ENCODE results near the gene HOGA1. TPM values are rescaled to one million over a fixed set of nuclear protein-coding genes. Genes with fewer than 3 reads are reported as not detected.

The HOGA1 gene
- total and polyA plus RNA-seq, 2 experiments from 2014 or later: 0.15 TPM; not detected in 1

DNA sequence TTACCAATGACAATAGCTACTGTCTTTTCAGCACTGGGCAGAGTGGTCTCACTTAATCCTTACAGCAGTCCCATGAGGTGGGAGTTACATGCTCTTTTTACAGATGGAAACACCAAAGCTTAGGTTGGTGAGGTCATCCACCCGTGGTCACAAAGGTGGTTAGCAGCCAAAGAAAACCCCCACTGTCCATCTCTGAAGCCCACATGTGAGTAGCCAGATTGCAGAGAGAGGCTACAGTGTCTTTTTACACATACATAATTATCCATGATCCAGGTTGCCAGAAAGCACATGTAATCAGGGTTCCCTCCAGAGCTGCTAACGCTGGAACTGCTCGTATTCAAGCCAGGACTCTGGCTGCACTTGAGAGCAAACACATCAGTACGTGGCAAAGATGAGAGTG is 36.2 kb upstream of the HOGA1 start:
- H3K27me3 Mint-ChIP-seq (ENCODE audit: insufficient read depth, low read depth, poor library complexity): peaks cover 8% of the 10 kb centered on the region
- TF ChIP-seq STAT1 (IDR thresholded peaks at IDR 0.05; ENCODE audit: unreplicated experiment) (no peak), JUNB (IDR thresholded peaks at IDR 0.05; ENCODE audit: unreplicated experiment) (no peak), ZNF331 (CRISPR knock-in tag; IDR thresholded peaks at IDR 0.05; ENCODE audit: low read depth) (no peak), EZH2 (IDR thresholded peaks at IDR 0.05; ENCODE audit: low read depth, unreplicated experiment) (no peak)
- TF ChIP-seq, protein P1, sequence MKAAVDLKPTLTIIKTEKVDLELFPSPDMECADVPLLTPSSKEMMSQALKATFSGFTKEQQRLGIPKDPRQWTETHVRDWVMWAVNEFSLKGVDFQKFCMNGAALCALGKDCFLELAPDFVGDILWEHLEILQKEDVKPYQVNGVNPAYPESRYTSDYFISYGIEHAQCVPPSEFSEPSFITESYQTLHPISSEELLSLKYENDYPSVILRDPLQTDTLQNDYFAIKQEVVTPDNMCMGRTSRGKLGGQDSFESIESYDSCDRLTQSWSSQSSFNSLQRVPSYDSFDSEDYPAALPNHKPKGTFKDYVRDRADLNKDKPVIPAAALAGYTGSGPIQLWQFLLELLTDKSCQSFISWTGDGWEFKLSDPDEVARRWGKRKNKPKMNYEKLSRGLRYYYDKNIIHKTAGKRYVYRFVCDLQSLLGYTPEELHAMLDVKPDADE (IDR thresholded peaks at IDR 0.05): no peak
- TF ChIP-seq, protein P2, sequence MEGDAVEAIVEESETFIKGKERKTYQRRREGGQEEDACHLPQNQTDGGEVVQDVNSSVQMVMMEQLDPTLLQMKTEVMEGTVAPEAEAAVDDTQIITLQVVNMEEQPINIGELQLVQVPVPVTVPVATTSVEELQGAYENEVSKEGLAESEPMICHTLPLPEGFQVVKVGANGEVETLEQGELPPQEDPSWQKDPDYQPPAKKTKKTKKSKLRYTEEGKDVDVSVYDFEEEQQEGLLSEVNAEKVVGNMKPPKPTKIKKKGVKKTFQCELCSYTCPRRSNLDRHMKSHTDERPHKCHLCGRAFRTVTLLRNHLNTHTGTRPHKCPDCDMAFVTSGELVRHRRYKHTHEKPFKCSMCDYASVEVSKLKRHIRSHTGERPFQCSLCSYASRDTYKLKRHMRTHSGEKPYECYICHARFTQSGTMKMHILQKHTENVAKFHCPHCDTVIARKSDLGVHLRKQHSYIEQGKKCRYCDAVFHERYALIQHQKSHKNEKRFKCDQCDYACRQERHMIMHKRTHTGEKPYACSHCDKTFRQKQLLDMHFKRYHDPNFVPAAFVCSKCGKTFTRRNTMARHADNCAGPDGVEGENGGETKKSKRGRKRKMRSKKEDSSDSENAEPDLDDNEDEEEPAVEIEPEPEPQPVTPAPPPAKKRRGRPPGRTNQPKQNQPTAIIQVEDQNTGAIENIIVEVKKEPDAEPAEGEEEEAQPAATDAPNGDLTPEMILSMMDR (conservative IDR thresholded peaks at IDR 0.05; ENCODE audit: low read depth in 2 of 2): no peak
- TF ChIP-seq, protein P3, sequence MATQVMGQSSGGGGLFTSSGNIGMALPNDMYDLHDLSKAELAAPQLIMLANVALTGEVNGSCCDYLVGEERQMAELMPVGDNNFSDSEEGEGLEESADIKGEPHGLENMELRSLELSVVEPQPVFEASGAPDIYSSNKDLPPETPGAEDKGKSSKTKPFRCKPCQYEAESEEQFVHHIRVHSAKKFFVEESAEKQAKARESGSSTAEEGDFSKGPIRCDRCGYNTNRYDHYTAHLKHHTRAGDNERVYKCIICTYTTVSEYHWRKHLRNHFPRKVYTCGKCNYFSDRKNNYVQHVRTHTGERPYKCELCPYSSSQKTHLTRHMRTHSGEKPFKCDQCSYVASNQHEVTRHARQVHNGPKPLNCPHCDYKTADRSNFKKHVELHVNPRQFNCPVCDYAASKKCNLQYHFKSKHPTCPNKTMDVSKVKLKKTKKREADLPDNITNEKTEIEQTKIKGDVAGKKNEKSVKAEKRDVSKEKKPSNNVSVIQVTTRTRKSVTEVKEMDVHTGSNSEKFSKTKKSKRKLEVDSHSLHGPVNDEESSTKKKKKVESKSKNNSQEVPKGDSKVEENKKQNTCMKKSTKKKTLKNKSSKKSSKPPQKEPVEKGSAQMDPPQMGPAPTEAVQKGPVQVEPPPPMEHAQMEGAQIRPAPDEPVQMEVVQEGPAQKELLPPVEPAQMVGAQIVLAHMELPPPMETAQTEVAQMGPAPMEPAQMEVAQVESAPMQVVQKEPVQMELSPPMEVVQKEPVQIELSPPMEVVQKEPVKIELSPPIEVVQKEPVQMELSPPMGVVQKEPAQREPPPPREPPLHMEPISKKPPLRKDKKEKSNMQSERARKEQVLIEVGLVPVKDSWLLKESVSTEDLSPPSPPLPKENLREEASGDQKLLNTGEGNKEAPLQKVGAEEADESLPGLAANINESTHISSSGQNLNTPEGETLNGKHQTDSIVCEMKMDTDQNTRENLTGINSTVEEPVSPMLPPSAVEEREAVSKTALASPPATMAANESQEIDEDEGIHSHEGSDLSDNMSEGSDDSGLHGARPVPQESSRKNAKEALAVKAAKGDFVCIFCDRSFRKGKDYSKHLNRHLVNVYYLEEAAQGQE (IDR thresholded peaks at IDR 0.05; ENCODE audit: unreplicated experiment): no peak
- Histone ChIP-seq H3K79me2 (replicated peaks; ENCODE audit: insufficient read depth) (no peaks in the 10 kb centered on the region; the same call in none of the 2 replicates), H4K20me1 (replicated peaks; ENCODE audit: insufficient read depth) (no peaks in the 10 kb centered on the region), H3K4me1 (ENCODE audit: insufficient read depth) (peaks cover 16% of the 10 kb centered on the region), H3K4me3 (no peak overlapping the region), H3K4me2 (no peak overlapping the region), H3K27ac (ENCODE audit: low read depth) (peak overlapping the region; percentile 26; the same call in 1 of the 2 replicates), H3K27me3 (ENCODE audit: insufficient read depth) (no peaks in the 10 kb centered on the region), H3K9me2 (ENCODE audit: insufficient read depth) (no peaks in the 10 kb centered on the region), H3K36me3 (ENCODE audit: insufficient read depth) (no peaks in the 10 kb centered on the region), H2AFZ (no peak overlapping the region), H3F3A (replicated peaks; ENCODE audit: low read depth) (0 out of 2 replicates have a peak, but pooled peaks cover 3% of the 10 kb centered on the region)
- no peak overlapping the region for H3K27ac Mint-ChIP-seq
- no peak for ATAC-seq
- H3K4me1 Mint-ChIP-seq: peaks cover 33% of the 10 kb centered on the region
- H3K4me3 Mint-ChIP-seq: no peak overlapping the region
- no peaks in the 10 kb centered on the region for H3K9me3 Mint-ChIP-seq
- DNase-seq (ENCODE audit: low spot score): no peak
- no peaks in the 10 kb centered on the region for H3K36me3 Mint-ChIP-seq (ENCODE audit: low read depth)

DNA sequence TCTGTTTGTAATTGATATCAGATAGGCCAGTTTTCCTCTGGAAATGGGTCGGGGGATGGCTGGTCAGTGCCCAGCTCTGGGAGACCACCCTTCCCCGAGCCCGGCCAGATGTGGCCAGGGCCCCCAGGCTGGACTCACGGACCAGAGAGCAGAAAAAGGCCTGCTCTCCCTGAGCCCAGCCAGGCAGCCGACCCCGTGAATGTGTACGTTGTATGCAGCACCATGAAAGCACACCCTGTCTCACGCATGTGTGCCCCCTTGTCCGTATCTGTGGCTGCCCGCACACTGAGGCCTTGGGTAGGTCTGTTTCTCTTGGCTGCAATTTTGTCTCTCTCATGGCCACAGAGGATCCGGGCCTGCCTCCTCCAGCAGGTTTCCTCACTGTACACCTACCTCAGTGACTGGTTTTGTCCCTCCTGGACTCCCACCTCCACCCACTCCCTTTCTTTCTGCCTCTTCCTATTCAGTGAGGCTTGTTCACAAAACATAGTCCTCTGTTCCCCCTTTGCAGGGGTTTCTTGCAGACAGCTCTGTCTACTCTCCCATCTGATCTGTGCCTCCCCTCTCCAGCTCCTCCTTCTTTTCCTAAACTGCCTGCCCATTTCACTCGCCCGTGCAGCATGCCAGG is 35.2 kb upstream of the HOGA1 start:
- H3K36me3 Mint-ChIP-seq (ENCODE audit: low read depth): no peaks in the 10 kb centered on the region
- peaks cover 8% of the 10 kb centered on the region for H3K27me3 Mint-ChIP-seq (ENCODE audit: insufficient read depth, low read depth, poor library complexity)
- H3K9me3 Mint-ChIP-seq: no peaks in the 10 kb centered on the region
- peaks cover 30% of the 10 kb centered on the region for H3K4me1 Mint-ChIP-seq
- Histone ChIP-seq H4K20me1 (replicated peaks; ENCODE audit: insufficient read depth) (no peaks in the 10 kb centered on the region), H3K27me3 (ENCODE audit: insufficient read depth) (no peaks in the 10 kb centered on the region), H3K9me2 (ENCODE audit: insufficient read depth) (no peaks in the 10 kb centered on the region), H3K27ac (ENCODE audit: low read depth) (no peak overlapping the region), H2AFZ (no peak overlapping the region), H3K36me3 (ENCODE audit: insufficient read depth) (no peaks in the 10 kb centered on the region), H3K79me2 (replicated peaks; ENCODE audit: insufficient read depth) (no peaks in the 10 kb centered on the region; the same call in none of the 2 replicates), H3K4me3 (no peak overlapping the region), H3K4me2 (peak overlapping the region; percentile 70; the same call in 1 of the 2 replicates), H3F3A (replicated peaks; ENCODE audit: low read depth) (0 out of 2 replicates have a peak, but pooled peaks cover 6% of the 10 kb centered on the region), H3K4me1 (ENCODE audit: insufficient read depth) (peaks cover 20% of the 10 kb centered on the region)
- DNase-seq (ENCODE audit: low spot score): no peak
- H3K4me3 Mint-ChIP-seq: no peak overlapping the region
- no peak for ATAC-seq
- peak overlapping the region; percentile 67 for H3K27ac Mint-ChIP-seq
- TF ChIP-seq POLR2AphosphoS5 (IDR thresholded peaks at IDR 0.05; ENCODE audit: low read depth) (no peak), JUNB (IDR thresholded peaks at IDR 0.05; ENCODE audit: unreplicated experiment) (no peak)
- TF ChIP-seq, protein P1 (IDR thresholded peaks at IDR 0.05): no peak

All from GM23338 (cell line).